Activated CD4-positive, alpha-beta T cell treated with anti-CD3 and anti-CD28 coated beads, Interleukin-2, amount 10 ng/mL, durations not matched to agents 7 days and 5 days (primary cell): ENCODE data around the gene RABEP2. TPM values are rescaled to one million over a fixed set of nuclear protein-coding genes. Genes with fewer than 3 reads are reported as not detected.
"Not testable (repeated sequence)": the region's sequence is repeated elsewhere in the genome, so short reads cannot be mapped to it uniquely, and the experiment has no call there.

Source experiments
- CTCF ChIA-PET: fragments of 350-600 bp; sonication (Branson Sonifier 250); formaldehyde crosslinking; loops from one replicate; lab custom pipeline; 2021; ENCODE audit warnings: antibody characterized with exemption; lab: Charles Lee
- POLR2A ChIA-PET: fragments of 350-600 bp; sonication (Branson Sonifier 250); formaldehyde crosslinking; loops from one replicate; lab custom pipeline; 2021; ENCODE audit warnings: antibody characterized with exemption; lab: Charles Lee
- DNase-seq: peaks from one replicate; pipeline ENCODE4 v3.0.0-alpha.2; 2020
- H3K27ac Mint-ChIP-seq: one replicate; pipeline ENCODE4 v1.8.0; 2021; ENCODE audit warnings: mild to moderate bottlenecking, moderate library complexity, mixed read lengths
- H3K27me3 Mint-ChIP-seq: one replicate; pipeline ENCODE4 v1.8.0; 2021; ENCODE audit warnings: mixed read lengths
- H3K36me3 Mint-ChIP-seq: one replicate; pipeline ENCODE4 v1.8.0; 2021; ENCODE audit warnings: low read depth, mixed read lengths
- H3K4me1 Mint-ChIP-seq: one replicate; pipeline ENCODE4 v1.8.0; 2021; ENCODE audit warnings: mixed read lengths
- H3K4me3 Mint-ChIP-seq: one replicate; pipeline ENCODE4 v1.8.0; 2021; ENCODE audit warnings: mild to moderate bottlenecking, moderate library complexity, mixed read lengths
- H3K9me3 Mint-ChIP-seq: one replicate; pipeline ENCODE4 v1.8.0; 2021; ENCODE audit warnings: mixed read lengths
- total RNA-seq, 2 experiments: library from RNA; stranded (reverse); gene quantifications; one replicate each; pipeline ENCODE4 v1.2.3, GENCODE V29; 2021

The RABEP2 gene
- total RNA-seq, 2 experiments from 2014 or later, result 16.8 to 21.1 TPM

DNA sequence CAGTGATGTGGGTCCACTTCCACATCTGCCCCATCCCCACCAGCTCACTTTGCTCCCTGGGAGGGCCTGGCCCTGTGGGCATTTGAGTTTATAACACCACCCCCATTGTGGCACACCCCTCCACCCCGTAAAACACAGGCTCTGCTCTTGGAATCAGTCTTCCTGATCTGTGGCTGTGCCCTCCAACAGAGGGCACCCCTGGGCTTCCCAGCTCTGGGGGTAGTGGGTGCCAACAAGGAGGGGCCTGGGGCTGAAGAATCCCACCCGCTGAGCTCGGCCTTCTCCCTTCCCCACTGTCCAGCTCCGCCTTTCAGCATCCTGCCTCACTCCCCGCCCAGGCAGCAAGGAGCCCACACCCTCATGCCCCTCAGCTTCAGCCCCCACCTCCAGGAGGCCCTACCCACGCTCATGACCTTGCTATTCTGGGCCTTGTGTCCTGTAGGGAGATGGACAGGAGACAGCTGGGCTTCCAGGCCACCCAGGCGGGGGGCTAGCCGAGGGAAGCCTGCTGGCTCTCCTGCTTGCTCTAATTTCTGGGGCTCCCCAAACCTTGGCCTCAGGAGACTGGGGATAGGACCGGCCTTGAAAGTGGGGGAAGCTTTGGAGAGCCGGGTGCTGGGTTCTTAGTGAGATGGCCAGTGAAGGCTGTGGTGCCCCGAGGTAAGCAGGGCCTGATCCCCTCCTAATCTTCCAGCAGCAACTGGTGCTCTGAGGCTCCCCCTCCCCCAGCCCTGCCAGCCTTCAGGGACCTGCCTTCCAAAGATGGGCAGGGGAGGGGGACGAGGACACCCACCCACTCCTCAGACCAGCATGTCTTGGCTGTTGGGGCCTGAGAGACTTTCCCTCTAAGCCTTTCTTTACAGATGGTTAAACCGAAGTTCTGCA is 49.7 kb downstream of the RABEP2 start:
- no peaks in the 10 kb centered on the region for H3K9me3 Mint-ChIP-seq
- DNase-seq, result no peak
- H3K27me3 Mint-ChIP-seq, result no peaks in the 10 kb centered on the region
- peak overlapping the region; percentile 2 for H3K27ac Mint-ChIP-seq
- no peak overlapping the region for H3K4me3 Mint-ChIP-seq
- ChIA-PET CTCF (interaction anchor here (0.5 to 3.7 kb wide), 4 partner anchors 11 to 882 kb away, joined by 5 to 31 read pairs (median 9); partner anchors contain the start of gene SH2B1), POLR2A (interaction anchor here (0.6 kb wide), 1 partner anchor 58 kb away, joined by 4 read pairs; no protein-coding TSS in a partner anchor)
- H3K4me1 Mint-ChIP-seq, result peaks cover 20% of the 10 kb centered on the region
- H3K36me3 Mint-ChIP-seq, result peaks cover 5% of the 10 kb centered on the region

DNA sequence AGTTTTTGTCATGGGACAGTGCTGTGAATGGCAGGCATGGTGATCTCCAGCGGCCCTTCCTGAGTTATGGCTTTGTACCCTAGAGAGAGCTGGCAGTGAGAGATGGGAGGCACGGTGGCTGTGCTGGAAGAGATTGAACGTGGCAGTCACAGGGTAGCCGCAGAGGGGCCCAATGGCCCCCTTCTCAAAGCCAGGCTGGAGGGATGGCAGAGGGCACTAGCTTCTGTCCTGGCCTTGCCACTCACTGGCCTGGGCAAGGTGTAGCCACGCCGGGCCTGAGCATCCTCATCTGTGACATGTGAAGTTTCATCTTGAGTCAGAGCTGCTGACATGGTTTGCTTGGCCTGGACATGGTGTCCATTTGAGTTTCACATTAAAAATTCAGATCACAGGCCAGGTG is 50.6 kb downstream of the RABEP2 start:
- ChIA-PET POLR2A (no interaction called here), CTCF (interaction anchor here (1.0 to 3.7 kb wide), 5 partner anchors 10 to 70 kb away, joined by 4 to 31 read pairs (median 6); partner anchors contain the start of gene SH2B1)
- no peak for DNase-seq
- Mint-ChIP-seq H3K4me3 (no peak overlapping the region), H3K9me3 (no peaks in the 10 kb centered on the region), H3K36me3 (peaks cover 13% of the 10 kb centered on the region), H3K27me3 (no peaks in the 10 kb centered on the region), H3K27ac (no peak overlapping the region), H3K4me1 (peaks cover 17% of the 10 kb centered on the region)

DNA sequence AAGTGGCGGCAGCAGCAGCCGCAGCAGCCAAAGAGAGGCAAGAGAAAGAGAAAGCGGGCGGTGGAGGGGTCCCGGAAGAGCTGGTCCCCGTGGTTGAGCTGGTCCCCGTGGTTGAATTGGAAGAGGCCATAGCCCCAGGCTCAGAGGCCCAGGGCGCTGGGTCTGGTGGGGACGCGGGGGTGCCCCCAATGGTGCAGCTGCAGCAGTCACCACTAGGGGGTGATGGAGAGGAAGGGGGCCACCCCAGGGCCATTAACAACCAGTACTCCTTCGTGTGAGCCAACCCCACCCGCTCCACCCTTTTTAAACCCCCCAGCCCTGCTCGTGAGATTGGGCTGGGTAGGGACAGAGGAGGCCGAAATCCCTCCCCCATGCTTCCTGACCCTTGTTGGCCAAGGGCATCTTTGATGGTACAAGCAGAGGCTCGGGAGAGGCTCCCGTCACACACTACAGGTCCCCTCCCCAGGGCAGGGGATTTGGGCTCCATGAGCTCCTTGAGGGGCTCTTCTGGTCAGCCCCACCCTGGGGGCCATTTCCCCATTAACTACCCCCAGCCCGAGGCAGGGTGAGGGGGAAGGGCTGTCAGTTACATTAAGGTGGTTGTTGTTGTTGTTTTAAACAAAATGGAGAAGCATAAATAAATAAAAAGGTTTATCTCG is 51.4 kb downstream of the RABEP2 start:
- Mint-ChIP-seq H3K4me1 (peaks cover 9% of the 10 kb centered on the region), H3K4me3 (no peak overlapping the region), H3K9me3 (no peaks in the 10 kb centered on the region), H3K27me3 (no peaks in the 10 kb centered on the region), H3K36me3 (peaks cover 16% of the 10 kb centered on the region), H3K27ac (no peak overlapping the region)
- ChIA-PET POLR2A (no interaction called here), CTCF (interaction anchor here (0.7 to 3.7 kb wide), 9 partner anchors 9 to 71 kb away, joined by 3 to 31 read pairs (median 4); partner anchors contain the start of gene SH2B1)
- peak; percentile 62 for DNase-seq

DNA sequence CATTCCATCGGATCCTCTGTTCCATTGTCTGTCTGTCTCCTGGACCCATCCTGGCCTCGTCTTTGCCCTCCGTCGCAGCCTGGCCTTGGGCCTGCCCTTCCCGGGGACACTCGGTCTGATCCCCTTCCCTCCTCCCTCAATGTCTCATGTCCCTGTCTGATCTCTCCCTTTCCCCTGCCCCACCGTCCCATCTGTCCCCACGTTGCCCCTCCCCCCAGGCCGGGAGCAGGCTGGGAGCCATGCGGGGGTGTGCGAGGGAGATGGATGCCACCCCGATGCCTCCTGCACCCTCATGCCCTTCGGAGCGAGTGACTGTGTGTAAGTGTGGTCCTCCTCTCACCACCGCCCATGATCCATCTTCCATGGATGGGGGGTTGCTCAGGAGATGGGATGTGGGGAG is 52.1 kb downstream of the RABEP2 start:
- no peak for DNase-seq
- CTCF ChIA-PET, result interaction anchor here (0.5 to 3.7 kb wide), 10 partner anchors 9 to 106 kb away, joined by 3 to 31 read pairs (median 4); partner anchors contain the start of gene SH2B1

DNA sequence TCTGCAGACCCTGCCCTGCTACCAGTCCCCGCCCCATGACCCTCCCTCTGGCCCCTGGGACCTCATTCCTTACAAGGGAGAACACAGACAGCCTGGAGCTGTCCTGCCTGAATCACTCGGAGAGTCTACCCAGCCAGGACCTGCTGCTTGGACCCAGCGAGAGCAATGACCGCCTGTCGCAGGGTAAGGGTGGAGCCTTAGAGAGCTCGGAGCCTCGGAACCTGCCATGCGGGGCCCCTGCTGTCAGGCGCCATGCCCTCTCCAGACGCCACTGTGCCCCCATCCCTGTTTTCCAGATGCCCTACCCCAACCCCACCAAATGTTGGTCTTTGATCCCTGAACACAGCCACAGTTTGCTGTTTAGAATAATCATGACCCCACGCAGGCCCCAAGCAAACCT is 55.8 kb downstream of the RABEP2 start:
- CTCF ChIA-PET, result interaction anchor here (0.5 to 1.6 kb wide), 4 partner anchors 12 to 76 kb away, joined by 3 to 10 read pairs (median 4); no protein-coding TSS in a partner anchor
- POLR2A ChIA-PET, result no interaction called here
- Mint-ChIP-seq H3K4me3 (no peak overlapping the region), H3K9me3 (no peaks in the 10 kb centered on the region), H3K27me3 (no peaks in the 10 kb centered on the region), H3K27ac (no peak overlapping the region), H3K36me3 (peaks cover 14% of the 10 kb centered on the region), H3K4me1 (peaks cover 17% of the 10 kb centered on the region)
- DNase-seq, result no peak

More for the DNA sequence above, 52.1 kb downstream of the RABEP2 start:
- Mint-ChIP-seq H3K4me3 (no peak overlapping the region), H3K4me1 (peaks cover 5% of the 10 kb centered on the region), H3K36me3 (peaks cover 16% of the 10 kb centered on the region), H3K27ac (no peak overlapping the region), H3K9me3 (no peaks in the 10 kb centered on the region), H3K27me3 (no peaks in the 10 kb centered on the region)
- POLR2A ChIA-PET, result no interaction called here

DNA sequence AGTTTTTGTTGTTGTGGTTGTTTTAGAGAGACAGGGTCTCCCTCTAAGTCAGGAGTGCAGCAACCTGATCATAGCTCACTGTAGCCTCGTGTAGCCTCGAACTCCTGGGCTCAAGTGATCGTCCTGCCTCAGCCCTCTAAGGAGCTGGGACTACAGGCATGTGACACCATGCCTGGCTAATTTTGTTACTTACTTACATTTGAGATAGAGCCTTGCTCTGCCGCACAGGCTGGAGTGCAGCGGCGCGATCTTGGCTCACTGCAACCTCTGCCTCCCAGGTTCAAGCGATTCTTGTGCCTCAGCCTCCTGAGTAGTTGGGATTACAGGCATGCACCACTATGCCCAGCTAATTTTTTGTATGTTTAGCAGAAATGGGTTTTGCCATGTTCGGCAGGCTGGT is 57.4 kb downstream of the RABEP2 start:
- H3K9me3 Mint-ChIP-seq, H3K4me3 Mint-ChIP-seq, DNase-seq, H3K27ac Mint-ChIP-seq, POLR2A ChIA-PET, H3K27me3 Mint-ChIP-seq: not testable (repeated sequence)
- peaks cover 22% of the 10 kb centered on the region for H3K4me1 Mint-ChIP-seq
- CTCF ChIA-PET, result interaction anchor here (0.8 to 1.9 kb wide), 3 partner anchors 12 to 21 kb away, joined by 3 to 5 read pairs (median 4); partner anchors contain the start of gene TUFM
- H3K36me3 Mint-ChIP-seq, result peaks cover 16% of the 10 kb centered on the region

DNA sequence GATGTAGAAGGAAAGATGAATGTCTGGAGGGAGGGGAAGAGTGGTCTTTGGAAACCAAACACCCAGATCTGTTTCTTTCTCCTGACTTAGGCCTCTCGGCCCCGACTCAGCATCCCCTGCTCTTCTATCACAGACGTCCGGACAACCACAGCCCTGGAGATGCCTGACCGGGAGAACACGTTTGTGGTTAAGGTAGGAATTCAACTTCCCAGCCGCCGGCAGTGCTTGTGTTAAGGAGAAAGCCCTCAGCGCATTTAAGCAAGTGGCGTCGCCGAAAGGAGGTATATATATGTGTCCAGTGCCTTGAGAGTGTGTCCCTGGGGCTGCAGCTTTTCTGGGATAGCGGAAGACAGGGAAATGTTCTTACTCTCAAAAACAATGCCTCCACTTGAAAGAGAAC is 57.8 kb downstream of the RABEP2 start:
- CTCF ChIA-PET, result interaction anchor here (0.8 to 2.4 kb wide), 4 partner anchors 13 to 23 kb away, joined by 3 to 5 read pairs (median 4); partner anchors contain the start of gene TUFM
- Mint-ChIP-seq H3K4me3 (no peak overlapping the region), H3K4me1 (peaks cover 22% of the 10 kb centered on the region), H3K9me3 (no peaks in the 10 kb centered on the region), H3K36me3 (peaks cover 13% of the 10 kb centered on the region), H3K27ac (no peak overlapping the region), H3K27me3 (no peaks in the 10 kb centered on the region)
- no peak for DNase-seq
- POLR2A ChIA-PET, result no interaction called here

DNA sequence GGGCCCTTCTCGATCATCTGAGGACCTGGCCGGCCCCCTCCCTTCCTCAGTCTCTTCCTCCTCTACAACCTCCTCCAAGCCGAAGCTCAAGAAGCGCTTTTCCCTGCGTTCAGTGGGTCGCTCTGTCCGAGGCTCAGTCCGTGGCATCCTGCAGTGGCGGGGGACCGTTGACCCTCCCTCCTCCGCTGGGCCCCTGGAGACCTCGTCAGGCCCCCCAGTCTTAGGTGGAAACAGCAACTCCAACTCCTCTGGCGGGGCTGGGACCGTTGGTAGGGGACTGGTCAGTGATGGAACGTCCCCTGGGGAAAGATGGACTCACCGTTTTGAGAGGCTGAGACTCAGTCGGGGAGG is 58.6 kb downstream of the RABEP2 start:
- Mint-ChIP-seq H3K27ac (no peak overlapping the region), H3K9me3 (no peaks in the 10 kb centered on the region), H3K36me3 (peaks cover 13% of the 10 kb centered on the region), H3K4me3 (no peak overlapping the region), H3K4me1 (peaks cover 29% of the 10 kb centered on the region), H3K27me3 (no peaks in the 10 kb centered on the region)
- CTCF ChIA-PET, result interaction anchor here (0.6 to 5.7 kb wide), 5 partner anchors 8 to 53 kb away, joined by 3 to 34 read pairs (median 5); partner anchors contain the start of gene TUFM
- POLR2A ChIA-PET, result interaction anchor here (0.6 kb wide), 1 partner anchor 78 kb away, joined by 3 read pairs; no protein-coding TSS in a partner anchor
- no peak for DNase-seq

DNA sequence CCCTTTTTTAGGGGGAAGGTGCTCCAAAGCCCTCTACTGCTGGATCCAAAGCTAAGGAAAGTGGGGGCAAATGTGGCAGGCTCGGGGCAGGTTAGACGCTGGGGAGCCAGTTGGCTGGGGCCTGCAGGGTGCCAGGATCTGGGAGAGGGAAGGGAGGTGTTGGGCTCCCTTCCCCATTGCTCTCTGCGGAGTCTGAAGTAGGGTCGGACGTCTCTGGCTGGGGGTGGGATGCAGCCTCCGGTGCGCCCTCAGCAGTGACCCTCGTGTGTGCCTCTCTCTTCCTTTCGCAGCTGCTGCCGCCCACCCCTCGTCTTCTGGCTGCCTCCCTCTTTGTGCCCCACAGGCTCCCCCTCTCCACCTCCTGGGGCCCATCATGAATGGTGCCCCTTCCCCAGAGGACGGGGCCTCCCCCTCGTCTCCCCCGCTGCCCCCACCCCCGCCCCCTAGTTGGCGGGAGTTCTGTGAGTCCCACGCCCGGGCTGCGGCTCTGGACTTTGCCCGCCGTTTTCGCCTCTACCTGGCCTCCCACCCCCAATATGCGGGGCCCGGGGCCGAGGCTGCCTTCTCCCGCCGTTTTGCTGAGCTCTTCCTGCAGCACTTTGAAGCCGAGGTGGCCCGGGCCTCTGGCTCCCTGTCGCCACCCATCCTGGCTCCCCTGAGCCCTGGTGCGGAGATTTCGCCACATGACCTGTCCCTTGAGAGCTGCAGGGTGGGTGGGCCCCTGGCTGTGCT is 59.1 kb downstream of the RABEP2 start:
- CTCF ChIA-PET, result interaction anchor here (1.1 to 5.7 kb wide), 4 partner anchors 8 to 22 kb away, joined by 3 to 34 read pairs (median 18); partner anchors contain the start of genes ATP2A1 and TUFM
- Mint-ChIP-seq H3K4me3 (no peak overlapping the region), H3K36me3 (peaks cover 13% of the 10 kb centered on the region), H3K4me1 (peaks cover 29% of the 10 kb centered on the region), H3K27ac (no peak overlapping the region), H3K27me3 (no peaks in the 10 kb centered on the region), H3K9me3 (no peaks in the 10 kb centered on the region)
- POLR2A ChIA-PET, result interaction anchor here (0.6 kb wide), 1 partner anchor 78 kb away, joined by 3 read pairs; no protein-coding TSS in a partner anchor
- no peak for DNase-seq

DNA sequence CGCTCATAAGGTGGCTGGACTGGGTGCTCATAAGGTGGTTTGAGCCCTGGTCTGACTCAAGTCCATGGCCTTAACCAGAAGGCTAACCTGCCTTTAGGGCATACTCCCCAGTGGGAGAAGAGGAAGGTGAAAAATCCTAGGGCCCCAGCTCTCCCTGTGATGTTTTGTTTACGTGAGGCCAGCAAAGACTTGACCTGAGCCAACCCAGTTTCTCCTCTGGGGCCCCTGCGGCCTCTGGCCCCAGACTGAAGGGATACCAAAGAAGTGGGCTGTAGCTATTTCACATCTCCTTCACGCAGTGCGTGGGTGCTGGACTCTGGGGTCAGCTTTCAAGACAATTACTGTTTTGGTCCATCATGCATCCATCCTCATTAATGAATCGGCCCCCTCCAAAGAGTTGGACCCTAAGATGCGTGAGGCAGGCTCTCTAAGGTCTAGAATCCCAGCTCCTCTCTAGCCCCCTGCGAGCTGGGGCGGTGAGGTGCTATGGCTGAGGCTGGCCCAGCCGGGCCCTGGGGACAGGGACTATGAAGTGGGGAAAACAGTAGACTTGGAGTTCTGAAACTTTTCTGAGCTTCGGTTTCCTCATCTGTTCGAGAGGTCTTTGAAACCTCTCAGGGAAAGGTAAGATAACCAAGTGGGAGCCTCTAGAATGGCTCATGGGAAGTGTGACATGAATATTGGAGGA is 59.9 kb downstream of the RABEP2 start:
- ChIA-PET CTCF (interaction anchor here (1.1 to 5.7 kb wide), 5 partner anchors 9 to 21 kb away, joined by 3 to 34 read pairs (median 5); partner anchors contain the start of genes ATP2A1 and TUFM), POLR2A (interaction anchor here (0.5 kb wide), 1 partner anchor 42 kb away, joined by 4 read pairs; the partner anchor contains the start of gene ATXN2L)
- H3K4me1 Mint-ChIP-seq, result peaks cover 33% of the 10 kb centered on the region
- peaks cover 11% of the 10 kb centered on the region for H3K36me3 Mint-ChIP-seq
- no peak for DNase-seq
- H3K27me3 Mint-ChIP-seq, result no peaks in the 10 kb centered on the region
- peak overlapping the region; percentile 86 for H3K4me3 Mint-ChIP-seq
- no peaks in the 10 kb centered on the region for H3K9me3 Mint-ChIP-seq
- peak overlapping the region; percentile 98 for H3K27ac Mint-ChIP-seq
